Sigmoid colon (tissue), 7 donors: ENCODE results near the gene TSPAN16. TPM values are rescaled to one million over a fixed set of nuclear protein-coding genes. Genes with fewer than 3 reads are reported as not detected.

Experiments
- DNase-seq: peaks from one replicate; pipeline ENCODE4 v3.0.0-alpha.2; 2019
- H3K27ac ChIP-seq, 4 donors: fragments of 200-600 bp; sonication (generic); one replicate each; pipeline ENCODE4 v1.5.1; 2016 to 2019; ENCODE audit warnings: mild to moderate bottlenecking in 1 of 4
- H3K27me3 ChIP-seq, 3 donors: fragments of 200-600 bp; sonication (generic); one replicate each; pipeline ENCODE4 v1.5.1; 2019; ENCODE audit warnings: mild to moderate bottlenecking in 1 of 3
- H3K36me3 ChIP-seq, 4 donors: fragments of 200-600 bp; sonication (generic); one replicate each; pipeline ENCODE4 v1.5.1; 2016 to 2019
- H3K4me1 ChIP-seq, 4 donors: fragments of 200-600 bp; sonication (generic); one replicate each; pipeline ENCODE4 v1.5.1; 2017 to 2019
- H3K4me3 ChIP-seq, 4 donors: fragments of 200-600 bp; sonication (generic); one replicate each; pipeline ENCODE4 v1.5.1; 2017 to 2019; ENCODE audit warnings: mild to moderate bottlenecking in 2 of 4, moderate library complexity in 1 of 4
- H3K9me3 ChIP-seq, 4 donors: fragments of 200-600 bp in 3 of 4; sonication (generic) in 3 of 4; one replicate each; pipeline versions ENCODE4 v1.5.1 to v1.6.1; 2013 to 2019
- CTCF ChIP-seq, 4 experiments: fragments of 450-650 bp in 3 of 4; fragments of 200-600 bp in 1 of 4; IDR thresholded peaks; one replicate each; pipeline ENCODE4 v1.5.1; 2016 to 2019; ENCODE audit warnings: antibody characterized with exemption in 4 of 4, mild to moderate bottlenecking in 3 of 4, moderate library complexity in 2 of 4
- EP300 ChIP-seq, 4 donors: sonication (generic); formaldehyde crosslinking; IDR thresholded peaks; one replicate each; pipeline ENCODE4 v1.6.1; 2017; ENCODE audit warnings: antibody characterized with exemption in 4 of 4
- POLR2A ChIP-seq, 2 donors: fragments of 450-650 bp; IDR thresholded peaks; one replicate each; pipeline ENCODE4 v1.6.1; 2016; ENCODE audit warnings: antibody characterized with exemption in 2 of 2, mild to moderate bottlenecking in 2 of 2, moderate library complexity in 2 of 2
- POLR2AphosphoS5 ChIP-seq, 4 donors: sonication (generic); formaldehyde crosslinking; IDR thresholded peaks; one replicate each; pipeline ENCODE4 v1.6.1; 2017; ENCODE audit warnings: antibody characterized with exemption in 4 of 4
- WGBS, 2 donors: extraction: QIAGEN DNeasy Blood & Tissue Kit; methylation state at CpG; one replicate each; pipeline ENCODE4 v1.1.7; 2013; 5-methylcytosine and 5-hydroxymethylcytosine counted together
- intact Hi-C: fragments of 100-400 bp; cut with DNase I; formaldehyde crosslinking; loops from one replicate; pipeline ENCODE4 v1.15.1; 2023
- polyA plus RNA-seq, 3 donors: library from polyadenylated mRNA; stranded (reverse); fragments of 200-250 nt; gene quantifications; one replicate each; pipeline ENCODE4 v1.2.3, GENCODE V29; 2013
- total RNA-seq, 4 donors: library from RNA; depleted of rRNA; stranded (reverse); fragments of >200 nt; gene quantifications; one replicate each; pipeline ENCODE4 v1.1.0, GENCODE V29; 2016
- donor health status: healthy with polysubstance abuse.
- donor health status: Bipolar disorder and iron deficiency.
- donor health status: healthy.

Gene TSPAN16
- total and polyA plus RNA-seq, 7 donors = 0.07 TPM; not detected in 6

GRCh38 chr19:11356676-11357550 is 61.0 kb downstream of the TSPAN16 start:
- peaks cover 0 to 26% (median 20%) of the 10 kb centered on the region in 4 donors for H3K4me1 ChIP-seq
- 77 to 81% methylated on average over 11 of the region's 11 CpGs for WGBS, 2 donors
- H3K27me3 ChIP-seq = no peaks in the 10 kb centered on the region
- DNase-seq = no peak
- H3K4me3 ChIP-seq = no peak overlapping the region
- peaks cover 0 to 34% (median 8%) of the 10 kb centered on the region in 4 donors for H3K36me3 ChIP-seq
- no peak for TF ChIP-seq EP300 (IDR thresholded peaks at IDR 0.05)
- TF ChIP-seq CTCF (IDR thresholded peaks at IDR 0.05) = no peak
- TF ChIP-seq POLR2A (IDR thresholded peaks at IDR 0.05) = no peak
- TF ChIP-seq POLR2AphosphoS5 (IDR thresholded peaks at IDR 0.05) = no peak
- no peaks in the 10 kb centered on the region for H3K9me3 ChIP-seq
- intact Hi-C loops = no loop called here
- H3K27ac ChIP-seq = peak overlapping the region in 1 of 4 donors; percentile 87

GRCh38 chr19:11359421-11359820 is 63.5 kb downstream of the TSPAN16 start:
- Histone ChIP-seq H3K27me3 (no peaks in the 10 kb centered on the region), H3K36me3 (peaks cover 7 to 59% (median 19%) of the 10 kb centered on the region in 4 donors), H3K4me1 (peaks cover 0 to 26% (median 20%) of the 10 kb centered on the region in 4 donors), H3K27ac (no peak overlapping the region), H3K4me3 (no peak overlapping the region), H3K9me3 (no peaks in the 10 kb centered on the region)
- 77 to 87% methylated on average over 11 of the region's 11 CpGs for WGBS, 2 donors
- TF ChIP-seq CTCF (IDR thresholded peaks at IDR 0.05) = no peak
- no peak for TF ChIP-seq POLR2A (IDR thresholded peaks at IDR 0.05)
- no peak for TF ChIP-seq POLR2AphosphoS5 (IDR thresholded peaks at IDR 0.05)
- no peak for TF ChIP-seq EP300 (IDR thresholded peaks at IDR 0.05)
- DNase-seq = no peak
- intact Hi-C loops = no loop called here

GRCh38 chr19:11361037-11361770 is 65.2 kb downstream of the TSPAN16 start:
- DNase-seq = no peak
- Histone ChIP-seq H3K27ac (no peak overlapping the region), H3K4me1 (peaks cover 0 to 11% (median 8%) of the 10 kb centered on the region in 4 donors), H3K9me3 (no peaks in the 10 kb centered on the region), H3K36me3 (peaks cover 7 to 74% (median 25%) of the 10 kb centered on the region in 4 donors), H3K4me3 (no peak overlapping the region), H3K27me3 (no peaks in the 10 kb centered on the region)
- intact Hi-C loops = no loop called here
- WGBS, 2 donors = 21 to 64% methylated on average over 43 of the region's 43 CpGs
- no peak for TF ChIP-seq POLR2A (IDR thresholded peaks at IDR 0.05)
- TF ChIP-seq EP300 (IDR thresholded peaks at IDR 0.05) = no peak
- TF ChIP-seq CTCF (IDR thresholded peaks at IDR 0.05) = no peak
- no peak for TF ChIP-seq POLR2AphosphoS5 (IDR thresholded peaks at IDR 0.05)

GRCh38 chr19:11361771-11362731 is 66.1 kb downstream of the TSPAN16 start:
- TF ChIP-seq POLR2AphosphoS5 (IDR thresholded peaks at IDR 0.05) (no peak), CTCF (IDR thresholded peaks at IDR 0.05) (no peak), POLR2A (IDR thresholded peaks at IDR 0.05) (no peak), EP300 (IDR thresholded peaks at IDR 0.05) (no peak)
- no peak for DNase-seq
- H3K36me3 ChIP-seq = peaks cover 7 to 74% (median 25%) of the 10 kb centered on the region in 4 donors

More at GRCh38 chr19:11361771-11362731, 66.1 kb downstream of the TSPAN16 start:
- Histone ChIP-seq H3K4me1 (peaks cover 0 to 2% (median under 1%) of the 10 kb centered on the region in 4 donors), H3K4me3 (no peak overlapping the region), H3K27ac (no peak overlapping the region), H3K9me3 (no peaks in the 10 kb centered on the region), H3K27me3 (no peaks in the 10 kb centered on the region)
- WGBS, 2 donors = 55 to 75% methylated on average over 35 of the region's 35 CpGs
- intact Hi-C loops = no loop called here
